SK-N-SH treated with all-trans-retinoic acid at 6 μM for 48 hours (cell line): ENCODE data around the gene ZNF622.

Experiments
- ATAC-seq: fragments of 200-7000 bp; cut with Tn5 transposase; 3 replicates; pipeline ENCODE4 v1.9.1; 2020; ENCODE audit warnings: mild to moderate bottlenecking, moderate library complexity
- ARNTL ChIP-seq: fragments of 450-650 bp; formaldehyde crosslinking; IDR thresholded peaks from 2 replicates; pipeline ENCODE4 v1.5.0; 2020; ENCODE audit warnings: low read depth, mild to moderate bottlenecking, moderate library complexity, borderline replicate concordance
- BACH2 ChIP-seq: fragments of 250-450 bp; sonication (Bioruptor Pico); IDR thresholded peaks from 2 replicates; pipeline ENCODE4 v1.9.0; 2021; ENCODE audit warnings: mild to moderate bottlenecking, borderline replicate concordance
- CSDC2 ChIP-seq: fragments of 250-450 bp; sonication (Bioruptor Pico); IDR thresholded peaks from 2 replicates; pipeline ENCODE4 v1.5.0; 2020; ENCODE audit warnings: mild to moderate bottlenecking, moderate library complexity
- ESRRG ChIP-seq: fragments of 250-450 bp; sonication (Bioruptor Pico); IDR thresholded peaks from 2 replicates; pipeline ENCODE4 v1.6.1; 2021; ENCODE audit warnings: mild to moderate bottlenecking
- ISL1 ChIP-seq: fragments of 250-450 bp; sonication (Bioruptor Pico); IDR thresholded peaks from 2 replicates; pipeline ENCODE4 v2.1.2; 2022; ENCODE audit warnings: mild to moderate bottlenecking, moderate library complexity
- OSR1 ChIP-seq: fragments of 250-450 bp; sonication (Bioruptor Pico); IDR thresholded peaks from 2 replicates; pipeline ENCODE4 v1.8.0; 2022; ENCODE audit warnings: moderate library complexity, mild to moderate bottlenecking, inconsistent platforms
- POU6F1 ChIP-seq: fragments of 250-450 bp; sonication (Bioruptor Pico); IDR thresholded peaks from 2 replicates; pipeline ENCODE4 v1.8.0; 2021; ENCODE audit warnings: low read depth, mild to moderate bottlenecking, moderate library complexity, borderline replicate concordance
- PPARA ChIP-seq: fragments of 250-450 bp; sonication (Bioruptor Pico); IDR thresholded peaks from 2 replicates; pipeline ENCODE4 v1.5.0; 2020; ENCODE audit warnings: mild to moderate bottlenecking, borderline replicate concordance
- RARB ChIP-seq: fragments of 250-450 bp; sonication (Bioruptor Pico); IDR thresholded peaks from 2 replicates; pipeline ENCODE4 v1.8.0; 2021; ENCODE audit warnings: mild to moderate bottlenecking, moderate library complexity
- SNAI2 ChIP-seq: fragments of 250-450 bp; sonication (Bioruptor Pico); IDR thresholded peaks from 2 replicates; pipeline ENCODE4 v1.5.0; 2020; ENCODE audit warnings: mild to moderate bottlenecking, moderate library complexity
- TCF4 ChIP-seq: fragments of 250-450 bp; sonication (Bioruptor Pico); IDR thresholded peaks from 2 replicates; pipeline ENCODE4 v1.8.0; 2021; ENCODE audit warnings: mild to moderate bottlenecking, moderate library complexity, borderline replicate concordance
- TOX ChIP-seq: fragments of 250-450 bp; sonication (Bioruptor Pico); IDR thresholded peaks from 2 replicates; pipeline ENCODE4 v1.8.0; 2021; ENCODE audit warnings: mild to moderate bottlenecking, moderate library complexity, borderline replicate concordance
- ZC3H10 ChIP-seq: fragments of 250-450 bp; sonication (Bioruptor Pico); IDR thresholded peaks from 2 replicates; pipeline ENCODE4 v1.5.1; 2021; ENCODE audit warnings: mild to moderate bottlenecking, moderate library complexity
- ZFP3 ChIP-seq: fragments of 250-450 bp; sonication (Bioruptor Pico); IDR thresholded peaks from 2 replicates; pipeline ENCODE4 v1.5.0; 2020; ENCODE audit warnings: mild to moderate bottlenecking, moderate library complexity
- ZFP30 ChIP-seq: fragments of 450-650 bp; formaldehyde crosslinking; IDR thresholded peaks from 2 replicates; pipeline ENCODE4 v1.5.0; 2022; ENCODE audit warnings: mild to moderate bottlenecking, moderate library complexity
- ZNF565 ChIP-seq: fragments of 450-650 bp; formaldehyde crosslinking; conservative IDR thresholded peaks from 2 replicates; pipeline ENCODE4 v1.5.0; 2020; ENCODE audit warnings: low read depth, mild to moderate bottlenecking, moderate library complexity
- ZNF70 ChIP-seq: fragments of 450-650 bp; formaldehyde crosslinking; IDR thresholded peaks from 2 replicates; pipeline ENCODE4 v1.5.0; 2020; ENCODE audit warnings: mild to moderate bottlenecking, moderate library complexity
- ZNF8 ChIP-seq: fragments of 450-650 bp; formaldehyde crosslinking; IDR thresholded peaks from 2 replicates; pipeline ENCODE4 v1.5.0; 2020; ENCODE audit warnings: mild to moderate bottlenecking, moderate library complexity
- TF ChIP-seq, protein P1 (sequence below): fragments of 250-450 bp; sonication (Bioruptor Pico); IDR thresholded peaks from 2 replicates; pipeline ENCODE4 v1.8.0; 2020; ENCODE audit warnings: mild to moderate bottlenecking, moderate library complexity, borderline replicate concordance
- TF ChIP-seq, protein P2 (sequence below): fragments of 250-450 bp; sonication (Bioruptor Pico); IDR thresholded peaks from 2 replicates; pipeline ENCODE4 v1.5.0; 2020; ENCODE audit warnings: mild to moderate bottlenecking, moderate library complexity
- TF ChIP-seq, protein P3 (sequence below): fragments of 250-450 bp; sonication (Bioruptor Pico); IDR thresholded peaks from 2 replicates; pipeline ENCODE4 v1.5.1; 2020; ENCODE audit warnings: low read depth, mild to moderate bottlenecking, moderate library complexity

The ZNF622 gene

GRCh38 chr5:16412556-16412955 is 53.0 kb downstream of the ZNF622 start:
- ATAC-seq: no peak
- TF ChIP-seq BACH2 (CRISPR knock-in tag): no peak
- TF ChIP-seq POU6F1 (CRISPR knock-in tag): no peak
- no peak for TF ChIP-seq ZNF8 (CRISPR knock-in tag)
- TF ChIP-seq OSR1 (CRISPR knock-in tag): no peak
- no peak for TF ChIP-seq TOX

DNA sequence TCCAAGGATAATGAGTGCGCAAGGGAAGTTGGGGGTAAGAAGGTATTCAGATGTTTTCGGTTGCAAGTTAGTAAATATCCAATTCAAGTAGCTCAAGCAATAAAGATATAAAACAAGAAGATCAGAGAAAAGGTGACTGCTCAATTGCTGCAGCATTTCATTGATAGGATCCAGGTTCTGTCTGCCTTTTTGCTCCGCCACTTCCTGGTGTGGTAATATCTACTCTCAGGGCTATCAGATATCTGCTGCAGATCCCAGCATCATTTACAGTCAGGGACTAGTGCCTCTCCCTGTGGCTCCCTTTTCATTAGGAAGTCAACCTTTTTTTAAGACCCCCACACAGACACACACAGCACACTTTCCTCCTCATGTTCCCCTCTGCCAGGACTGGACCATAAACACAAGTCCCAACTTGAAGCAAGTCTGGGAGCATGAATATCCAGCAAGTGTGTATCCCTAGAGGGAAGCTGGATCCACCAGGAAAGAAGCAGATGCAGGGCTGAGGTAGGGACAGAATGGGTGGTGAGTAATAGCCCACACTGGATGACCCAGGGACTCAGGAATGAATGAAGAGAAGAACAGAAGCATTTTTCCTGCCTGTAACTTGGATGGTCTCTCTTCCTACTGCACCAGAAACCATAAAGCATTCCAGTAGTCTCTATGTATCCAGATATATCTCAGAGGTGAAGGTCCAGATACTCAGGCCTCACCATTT is 53.7 kb downstream of the ZNF622 start:
- no peak; the same call in 2 of the 3 replicates for ATAC-seq

DNA sequence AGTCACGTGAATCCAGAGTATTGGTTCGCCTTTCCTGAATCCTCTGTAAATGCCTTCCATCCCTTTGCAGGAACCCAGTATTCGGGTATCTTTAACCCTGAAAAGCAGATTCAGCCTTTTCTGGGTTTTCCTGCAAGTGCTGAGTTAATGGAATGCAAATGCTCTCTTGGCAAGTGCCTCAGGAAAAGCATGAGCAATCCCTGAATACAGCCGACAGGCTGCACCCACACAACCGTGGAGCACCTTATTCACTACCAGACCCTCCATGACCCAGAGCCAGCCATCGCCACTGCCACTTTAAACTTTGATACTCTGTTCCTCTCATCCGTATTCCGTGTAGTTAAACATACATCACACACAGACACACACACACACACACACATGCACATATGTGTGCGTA is 54.4 kb downstream of the ZNF622 start:
- TF ChIP-seq ZNF8 (CRISPR knock-in tag): no peak
- TF ChIP-seq, protein P1, sequence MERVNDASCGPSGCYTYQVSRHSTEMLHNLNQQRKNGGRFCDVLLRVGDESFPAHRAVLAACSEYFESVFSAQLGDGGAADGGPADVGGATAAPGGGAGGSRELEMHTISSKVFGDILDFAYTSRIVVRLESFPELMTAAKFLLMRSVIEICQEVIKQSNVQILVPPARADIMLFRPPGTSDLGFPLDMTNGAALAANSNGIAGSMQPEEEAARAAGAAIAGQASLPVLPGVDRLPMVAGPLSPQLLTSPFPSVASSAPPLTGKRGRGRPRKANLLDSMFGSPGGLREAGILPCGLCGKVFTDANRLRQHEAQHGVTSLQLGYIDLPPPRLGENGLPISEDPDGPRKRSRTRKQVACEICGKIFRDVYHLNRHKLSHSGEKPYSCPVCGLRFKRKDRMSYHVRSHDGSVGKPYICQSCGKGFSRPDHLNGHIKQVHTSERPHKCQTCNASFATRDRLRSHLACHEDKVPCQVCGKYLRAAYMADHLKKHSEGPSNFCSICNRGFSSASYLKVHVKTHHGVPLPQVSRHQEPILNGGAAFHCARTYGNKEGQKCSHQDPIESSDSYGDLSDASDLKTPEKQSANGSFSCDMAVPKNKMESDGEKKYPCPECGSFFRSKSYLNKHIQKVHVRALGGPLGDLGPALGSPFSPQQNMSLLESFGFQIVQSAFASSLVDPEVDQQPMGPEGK (CRISPR knock-in tag): no peak
- TF ChIP-seq ARNTL (CRISPR knock-in tag): no peak
- TF ChIP-seq ZFP3: no peak
- TF ChIP-seq SNAI2 (CRISPR knock-in tag): no peak
- TF ChIP-seq, protein P2, sequence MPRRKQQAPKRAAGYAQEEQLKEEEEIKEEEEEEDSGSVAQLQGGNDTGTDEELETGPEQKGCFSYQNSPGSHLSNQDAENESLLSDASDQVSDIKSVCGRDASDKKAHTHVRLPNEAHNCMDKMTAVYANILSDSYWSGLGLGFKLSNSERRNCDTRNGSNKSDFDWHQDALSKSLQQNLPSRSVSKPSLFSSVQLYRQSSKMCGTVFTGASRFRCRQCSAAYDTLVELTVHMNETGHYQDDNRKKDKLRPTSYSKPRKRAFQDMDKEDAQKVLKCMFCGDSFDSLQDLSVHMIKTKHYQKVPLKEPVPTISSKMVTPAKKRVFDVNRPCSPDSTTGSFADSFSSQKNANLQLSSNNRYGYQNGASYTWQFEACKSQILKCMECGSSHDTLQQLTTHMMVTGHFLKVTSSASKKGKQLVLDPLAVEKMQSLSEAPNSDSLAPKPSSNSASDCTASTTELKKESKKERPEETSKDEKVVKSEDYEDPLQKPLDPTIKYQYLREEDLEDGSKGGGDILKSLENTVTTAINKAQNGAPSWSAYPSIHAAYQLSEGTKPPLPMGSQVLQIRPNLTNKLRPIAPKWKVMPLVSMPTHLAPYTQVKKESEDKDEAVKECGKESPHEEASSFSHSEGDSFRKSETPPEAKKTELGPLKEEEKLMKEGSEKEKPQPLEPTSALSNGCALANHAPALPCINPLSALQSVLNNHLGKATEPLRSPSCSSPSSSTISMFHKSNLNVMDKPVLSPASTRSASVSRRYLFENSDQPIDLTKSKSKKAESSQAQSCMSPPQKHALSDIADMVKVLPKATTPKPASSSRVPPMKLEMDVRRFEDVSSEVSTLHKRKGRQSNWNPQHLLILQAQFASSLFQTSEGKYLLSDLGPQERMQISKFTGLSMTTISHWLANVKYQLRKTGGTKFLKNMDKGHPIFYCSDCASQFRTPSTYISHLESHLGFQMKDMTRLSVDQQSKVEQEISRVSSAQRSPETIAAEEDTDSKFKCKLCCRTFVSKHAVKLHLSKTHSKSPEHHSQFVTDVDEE (CRISPR knock-in tag): no peak
- TF ChIP-seq TCF4: no peak
- no peak for TF ChIP-seq BACH2 (CRISPR knock-in tag)
- TF ChIP-seq RARB: no peak
- TF ChIP-seq ZC3H10: no peak
- TF ChIP-seq PPARA (CRISPR knock-in tag): no peak
- TF ChIP-seq, all 23 proteins: peak for 0
- ATAC-seq: no peak

More for the DNA sequence above, 53.7 kb downstream of the ZNF622 start:
- no peak for TF ChIP-seq ISL1 (CRISPR knock-in tag)
- TF ChIP-seq ZNF565: no peak
- TF ChIP-seq ZFP3: no peak
- TF ChIP-seq, protein P2 (CRISPR knock-in tag): no peak
- TF ChIP-seq ZNF8 (CRISPR knock-in tag): no peak
- TF ChIP-seq RARB: no peak
- TF ChIP-seq ZC3H10: no peak
- TF ChIP-seq, protein P3, sequence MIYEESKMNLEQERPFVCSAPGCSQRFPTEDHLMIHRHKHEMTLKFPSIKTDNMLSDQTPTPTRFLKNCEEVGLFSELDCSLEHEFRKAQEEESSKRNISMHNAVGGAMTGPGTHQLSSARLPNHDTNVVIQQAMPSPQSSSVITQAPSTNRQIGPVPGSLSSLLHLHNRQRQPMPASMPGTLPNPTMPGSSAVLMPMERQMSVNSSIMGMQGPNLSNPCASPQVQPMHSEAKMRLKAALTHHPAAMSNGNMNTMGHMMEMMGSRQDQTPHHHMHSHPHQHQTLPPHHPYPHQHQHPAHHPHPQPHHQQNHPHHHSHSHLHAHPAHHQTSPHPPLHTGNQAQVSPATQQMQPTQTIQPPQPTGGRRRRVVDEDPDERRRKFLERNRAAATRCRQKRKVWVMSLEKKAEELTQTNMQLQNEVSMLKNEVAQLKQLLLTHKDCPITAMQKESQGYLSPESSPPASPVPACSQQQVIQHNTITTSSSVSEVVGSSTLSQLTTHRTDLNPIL: no peak
- TF ChIP-seq OSR1 (CRISPR knock-in tag): no peak
- no peak for TF ChIP-seq PPARA (CRISPR knock-in tag)
- TF ChIP-seq ARNTL (CRISPR knock-in tag): no peak
- TF ChIP-seq TOX: no peak
- TF ChIP-seq TCF4: no peak
- no peak for TF ChIP-seq ESRRG (CRISPR knock-in tag)
- TF ChIP-seq CSDC2 (CRISPR knock-in tag): no peak
- TF ChIP-seq, protein P1 (CRISPR knock-in tag): no peak
- TF ChIP-seq ZNF70 (CRISPR knock-in tag): no peak
- TF ChIP-seq ZFP30: no peak
